Stimulated activated CD8-positive, alpha-beta memory T cell treated with anti-CD3 and anti-CD28 coated beads, Interleukin-15, amount 100 ng/mL, for 4 hours (primary cell): ENCODE data around the gene PDIA6.

Experiments
- DNase-seq, 2 donors: peaks; one replicate each; pipeline ENCODE4 v3.0.0-alpha.2; 2020; ENCODE audit warnings: low read depth in 2 of 2

Gene PDIA6

DNA sequence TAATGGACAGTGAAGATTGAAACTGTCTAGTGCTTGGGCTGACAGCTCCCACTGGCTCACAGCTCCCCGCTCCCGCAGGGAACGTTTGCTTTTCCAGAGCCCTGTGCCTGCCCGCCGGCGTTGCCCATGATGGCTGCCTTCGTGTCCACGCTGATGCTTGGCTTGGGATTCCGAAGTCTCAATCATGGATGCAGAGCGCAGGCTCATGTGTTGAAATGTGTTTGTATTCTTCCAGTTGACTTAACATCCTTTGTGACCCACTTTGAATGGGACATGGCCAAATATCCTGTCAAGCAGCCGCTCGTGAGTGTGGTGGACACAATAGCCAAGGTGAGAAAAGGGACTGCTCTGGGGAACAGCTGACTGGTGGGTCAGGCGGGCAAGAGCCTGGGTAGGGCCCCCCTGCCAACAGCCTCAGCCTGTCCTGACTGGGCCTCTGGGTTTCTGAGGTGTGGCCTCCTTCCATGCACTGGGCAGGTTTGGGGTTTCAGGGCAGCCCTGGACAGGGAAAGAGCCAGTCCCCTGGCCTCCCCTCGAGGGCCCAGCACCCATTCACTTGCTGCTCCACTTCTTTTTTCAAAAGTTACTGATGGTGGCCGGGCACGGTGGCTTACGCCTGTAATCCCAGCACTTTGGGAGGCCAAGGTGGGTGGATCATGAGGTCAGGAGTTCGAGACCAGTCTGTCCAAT, 48.3 kb downstream of the PDIA6 start:
- DNase-seq = no peak

DNA sequence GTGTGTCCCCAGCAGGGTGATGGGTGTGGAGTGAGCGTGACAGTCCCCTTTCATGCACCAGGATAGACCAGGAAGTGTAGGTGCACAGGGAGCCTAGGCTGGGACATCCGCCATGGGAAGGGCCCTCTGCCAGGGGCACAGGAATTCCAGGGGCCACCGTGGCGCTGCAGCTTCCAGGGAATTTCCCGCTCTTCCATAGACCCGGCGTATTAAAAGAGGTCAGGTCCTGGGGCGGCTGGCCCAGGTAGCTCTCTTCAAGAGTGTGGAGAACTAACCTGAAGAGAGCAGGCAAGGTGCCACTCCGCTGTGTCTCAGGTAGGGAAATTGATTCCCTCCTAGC, 49.2 kb downstream of the PDIA6 start:
- DNase-seq = no peak

DNA sequence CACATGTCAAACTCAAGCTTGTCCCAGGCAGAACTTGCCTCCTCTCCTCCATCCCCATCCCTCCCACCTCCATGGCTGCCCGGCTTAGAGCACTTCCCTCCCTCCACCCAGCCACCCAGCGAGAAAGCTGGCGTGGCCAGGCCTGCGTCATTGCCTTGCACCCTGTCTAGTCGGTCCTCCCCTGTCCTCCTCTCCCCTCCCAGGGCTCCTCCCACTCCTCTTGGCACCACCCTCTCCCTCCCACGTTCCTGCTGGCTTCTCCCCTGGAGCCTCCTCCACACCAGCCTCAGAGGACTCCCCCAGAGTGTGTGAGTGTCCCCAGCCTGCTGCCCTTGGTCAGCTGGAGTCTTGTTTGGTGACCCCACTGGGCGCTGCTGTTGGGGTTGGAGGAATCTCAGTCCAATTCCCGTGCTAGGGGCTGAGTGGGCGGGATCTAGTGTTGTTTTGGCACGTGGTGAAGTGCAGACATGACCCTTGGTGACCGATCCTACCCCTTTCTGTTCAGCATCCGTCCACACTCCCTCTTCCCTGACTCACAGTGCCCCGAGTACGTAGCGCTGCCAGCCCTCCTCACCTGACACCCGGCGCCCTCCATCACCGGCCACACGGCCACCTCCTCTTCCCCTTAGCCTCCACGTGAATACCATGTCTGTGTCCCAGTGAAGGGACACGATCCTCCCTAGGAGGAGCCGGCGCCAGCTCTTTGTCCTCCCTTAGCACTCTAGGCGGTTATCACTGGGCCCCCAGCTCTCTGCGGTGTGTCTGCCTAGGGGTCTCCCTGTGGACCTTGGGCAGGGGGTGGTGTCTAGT, 49.7 kb downstream of the PDIA6 start:
- no peak for DNase-seq

DNA sequence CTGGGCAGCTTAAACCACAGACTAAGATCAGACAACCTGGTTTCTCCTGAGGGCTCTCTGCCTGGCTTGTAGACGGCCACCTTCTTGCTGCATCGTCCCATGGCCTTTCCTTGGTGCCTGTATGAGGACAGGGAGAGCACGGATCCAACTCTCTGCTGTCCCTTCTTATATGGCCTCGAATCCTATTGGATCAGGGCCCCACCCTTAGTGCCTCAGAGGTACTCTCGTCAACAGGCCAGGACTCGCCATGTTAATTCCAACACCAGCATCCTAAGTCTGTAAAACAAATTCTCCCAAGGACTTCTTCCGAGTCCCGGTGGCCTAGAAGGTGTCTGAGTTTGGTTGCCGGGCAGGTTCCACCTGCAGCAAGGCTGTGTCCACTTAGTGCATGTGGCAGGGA, 51.0 kb downstream of the PDIA6 start:
- DNase-seq = no peak

DNA sequence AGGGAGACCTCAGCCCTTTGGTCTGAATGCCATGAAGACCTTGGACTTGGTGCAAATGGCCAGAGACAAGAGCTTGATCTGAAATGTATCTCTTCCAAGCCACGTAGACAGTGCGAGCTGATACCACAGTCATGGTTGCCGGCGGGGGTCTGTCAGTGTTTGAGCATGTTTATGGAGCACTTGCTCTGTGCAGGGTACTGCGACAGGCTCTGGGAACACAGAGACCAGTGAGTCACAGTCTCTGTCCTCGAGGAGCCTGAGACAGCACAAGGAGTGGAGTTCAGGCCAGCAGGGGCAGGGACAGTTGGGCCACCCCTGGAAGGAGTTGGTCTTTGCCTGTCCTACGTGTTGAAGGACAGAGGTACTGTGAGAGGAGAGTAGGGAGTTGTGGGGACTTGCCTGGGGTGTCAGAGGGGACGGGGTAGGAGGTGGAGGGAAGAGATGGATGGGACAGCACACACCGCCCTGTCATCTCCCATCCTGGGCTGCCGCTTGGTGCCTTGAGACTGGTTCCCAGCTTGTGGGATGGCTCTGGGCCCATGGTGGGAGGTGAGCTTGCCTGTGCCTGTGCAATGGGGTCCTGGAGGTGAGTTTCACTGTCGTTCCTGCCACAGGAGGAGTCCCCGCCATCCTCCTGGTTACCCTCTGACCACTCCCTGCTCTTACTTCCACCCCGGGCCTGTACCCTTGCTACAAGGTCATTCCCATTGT, 51.6 kb downstream of the PDIA6 start:
- DNase-seq = no peak

DNA sequence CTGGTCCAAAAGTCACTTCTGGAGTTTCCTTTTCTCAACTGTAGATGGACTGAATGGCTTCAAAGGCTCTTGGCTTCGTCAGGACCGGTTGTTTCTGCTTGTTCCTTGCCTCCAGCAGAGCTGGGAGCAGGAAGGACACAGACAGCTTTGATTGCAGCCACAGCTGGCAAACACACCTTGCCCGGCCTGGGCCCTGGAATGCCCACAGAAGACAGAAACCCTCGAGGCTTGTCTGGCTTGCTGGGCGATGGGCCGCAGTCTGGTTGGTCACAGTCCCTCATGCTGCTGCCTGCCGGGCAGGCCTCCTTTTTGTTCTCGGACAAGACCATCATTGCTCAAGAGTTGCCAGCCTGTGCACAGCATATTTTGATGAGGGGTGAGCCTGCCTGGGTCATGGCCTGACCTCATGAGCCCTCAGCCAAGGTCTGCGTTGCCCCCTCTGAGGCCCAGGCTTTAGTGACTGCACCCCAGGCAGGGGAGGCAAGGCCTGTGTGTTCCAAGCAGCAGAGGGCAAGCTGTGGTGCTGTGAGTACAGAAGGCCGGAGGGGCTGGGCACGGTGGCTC, 53.4 kb downstream of the PDIA6 start:
- DNase-seq = no peak

DNA sequence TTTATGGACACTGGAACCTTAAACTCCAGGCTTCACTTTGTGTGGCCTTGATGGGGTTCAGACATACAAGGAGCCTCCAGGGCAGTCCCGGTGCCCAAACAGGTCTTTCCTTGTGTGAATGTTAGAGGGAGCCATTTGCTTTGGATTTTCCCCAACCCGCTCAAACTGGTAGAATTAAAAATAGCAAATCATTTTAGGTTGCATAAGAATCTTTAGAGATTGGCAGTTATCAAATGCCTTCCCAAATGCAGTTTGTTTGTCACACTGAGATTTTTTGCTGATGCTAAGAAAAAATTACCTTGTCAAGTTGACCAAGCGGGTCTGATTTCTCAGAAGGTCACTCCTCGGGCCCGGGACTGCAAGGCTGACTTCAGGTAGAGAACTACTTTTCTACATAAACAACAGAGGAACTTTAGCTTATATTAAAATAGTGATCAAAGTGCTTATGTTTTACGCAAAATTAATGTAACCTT, 54.7 kb downstream of the PDIA6 start:
- no peak for DNase-seq

DNA sequence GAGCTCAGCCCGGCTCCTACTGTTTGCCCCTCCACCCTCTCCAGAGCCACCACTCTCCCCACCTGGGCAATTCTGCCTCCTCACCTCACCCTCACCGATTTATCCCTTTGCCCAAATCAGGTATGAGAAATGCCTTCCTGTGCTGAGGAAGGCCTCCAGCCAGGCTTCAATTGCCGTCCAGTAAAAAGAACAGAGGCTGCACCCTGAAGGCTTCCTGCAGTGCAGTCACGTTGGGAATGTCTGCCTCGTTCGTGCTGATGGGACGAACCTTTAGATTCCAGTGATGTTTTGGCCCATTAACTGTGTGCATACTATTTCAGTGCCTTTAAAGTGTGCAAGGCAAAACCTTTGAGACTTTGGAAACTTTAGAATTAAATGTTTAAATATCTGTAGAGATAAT, 57.0 kb downstream of the PDIA6 start:
- DNase-seq = no peak

DNA sequence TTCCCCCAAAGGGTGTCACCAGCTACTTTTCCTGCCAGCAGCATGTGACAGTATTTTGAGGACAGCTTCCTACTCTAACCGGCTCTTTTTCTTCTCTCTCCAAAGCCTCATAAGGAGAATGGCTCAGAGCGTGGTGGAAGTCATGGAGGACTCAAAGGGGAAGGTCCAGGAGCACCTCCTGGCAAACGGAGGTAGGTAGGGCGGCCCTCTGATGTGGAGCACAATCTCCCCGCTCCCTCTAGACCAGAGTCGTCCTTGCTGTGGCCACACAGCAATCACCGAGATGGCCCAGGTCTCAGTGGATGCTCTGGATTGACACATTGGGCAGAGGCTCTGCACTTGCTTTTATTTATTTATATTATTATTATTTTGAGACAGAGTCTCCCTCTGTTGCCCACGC, 58.7 kb downstream of the PDIA6 start:
- DNase-seq = no peak

DNA sequence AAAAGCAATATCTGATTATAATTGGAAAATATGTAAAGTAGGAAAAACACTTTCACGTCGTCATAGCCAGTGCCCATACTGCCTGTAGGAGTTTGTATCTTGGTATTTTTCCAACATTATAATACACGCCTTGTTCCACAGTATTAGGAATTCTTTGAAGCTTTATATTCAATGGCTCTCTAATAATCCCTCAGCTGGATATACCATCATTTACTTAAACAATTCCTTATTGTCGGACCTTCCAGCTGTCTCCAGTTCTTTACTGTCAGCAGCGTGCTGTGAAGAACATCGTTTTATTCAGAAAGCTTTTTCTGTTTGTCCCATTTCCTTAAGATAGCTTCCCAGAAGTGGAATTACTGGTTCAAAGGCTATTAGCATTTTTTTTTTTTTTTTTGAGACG, 59.4 kb downstream of the PDIA6 start:
- no peak for DNase-seq

DNA sequence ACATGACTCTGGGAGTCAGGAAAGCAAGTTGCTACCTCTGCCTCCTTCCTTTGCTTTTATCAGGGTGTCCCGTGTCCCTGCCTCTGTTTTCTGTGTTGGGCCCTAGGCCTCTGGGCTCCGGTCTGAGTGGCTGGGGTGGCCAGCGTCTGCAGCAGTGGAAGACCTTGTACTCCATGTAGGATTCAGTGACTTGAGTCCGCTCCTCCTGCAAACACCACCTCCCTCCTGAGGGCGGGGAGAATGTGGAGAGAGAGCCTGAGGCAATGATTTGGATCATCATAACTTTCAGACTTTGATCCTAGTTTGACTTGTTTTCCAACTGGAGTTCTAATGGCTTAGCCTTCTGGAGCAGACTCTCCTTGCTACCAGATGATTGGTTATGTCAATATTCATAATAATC, 60.3 kb downstream of the PDIA6 start:
- DNase-seq = no peak

DNA sequence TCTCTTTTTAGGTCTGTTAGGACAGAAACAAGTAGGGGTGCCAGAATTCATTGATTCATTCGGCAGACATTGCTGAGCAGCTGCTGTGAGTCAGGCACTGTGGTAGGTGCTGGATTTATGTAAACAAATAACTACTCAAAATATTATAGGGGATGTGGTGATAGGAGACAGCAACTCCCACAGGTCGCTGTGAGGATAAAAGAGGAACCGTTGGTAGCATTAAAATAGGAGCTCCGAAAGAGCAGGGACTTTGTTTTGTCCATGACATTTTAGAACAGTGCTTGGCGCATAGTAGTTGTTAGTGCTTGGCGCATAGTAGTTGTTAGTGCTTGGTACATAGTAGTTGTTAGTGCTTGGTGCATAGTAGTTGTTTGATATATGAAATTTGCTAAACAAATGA, 62.0 kb downstream of the PDIA6 start:
- no peak for DNase-seq

DNA sequence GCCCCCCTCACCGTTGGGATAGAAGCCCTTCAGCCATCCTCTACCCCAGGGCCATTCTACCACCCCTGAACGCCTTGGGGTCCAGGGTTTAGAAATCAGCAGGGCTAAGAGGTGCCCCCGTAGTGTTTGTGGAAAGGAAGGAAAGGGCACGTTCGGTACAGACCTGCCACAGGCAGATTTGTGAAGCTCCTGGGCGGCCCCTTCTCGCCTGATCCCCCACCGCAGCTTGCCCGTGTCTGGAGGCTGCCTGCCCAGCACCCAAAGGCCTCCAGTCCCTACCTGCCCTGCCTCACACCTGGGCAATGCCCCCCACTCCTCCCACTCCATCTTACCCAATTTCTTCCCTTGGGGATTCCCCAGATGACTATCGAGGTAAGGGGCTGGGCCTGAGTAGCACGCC, 69.9 kb downstream of the PDIA6 start:
- DNase-seq = no peak

DNA sequence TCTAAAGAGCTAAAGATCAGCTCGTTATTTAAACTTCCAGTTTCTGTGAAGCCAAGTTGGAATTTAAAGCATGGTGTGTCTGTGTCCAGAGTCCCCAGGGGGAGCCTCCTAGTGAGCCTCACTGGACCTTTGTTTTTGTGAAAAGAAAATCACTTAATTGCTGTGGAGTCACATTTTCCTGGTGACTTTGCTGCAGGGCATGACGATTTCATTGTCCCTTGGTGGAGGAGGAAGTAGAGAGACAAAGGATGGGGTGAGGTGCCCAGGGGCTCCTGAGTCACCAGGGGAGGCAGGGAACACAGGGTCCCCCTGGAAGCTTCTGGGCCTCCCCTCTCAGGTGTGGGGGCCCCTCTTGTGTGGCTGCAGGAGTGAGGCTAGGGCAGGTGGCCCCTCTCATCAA, 71.4 kb downstream of the PDIA6 start:
- DNase-seq = no peak

DNA sequence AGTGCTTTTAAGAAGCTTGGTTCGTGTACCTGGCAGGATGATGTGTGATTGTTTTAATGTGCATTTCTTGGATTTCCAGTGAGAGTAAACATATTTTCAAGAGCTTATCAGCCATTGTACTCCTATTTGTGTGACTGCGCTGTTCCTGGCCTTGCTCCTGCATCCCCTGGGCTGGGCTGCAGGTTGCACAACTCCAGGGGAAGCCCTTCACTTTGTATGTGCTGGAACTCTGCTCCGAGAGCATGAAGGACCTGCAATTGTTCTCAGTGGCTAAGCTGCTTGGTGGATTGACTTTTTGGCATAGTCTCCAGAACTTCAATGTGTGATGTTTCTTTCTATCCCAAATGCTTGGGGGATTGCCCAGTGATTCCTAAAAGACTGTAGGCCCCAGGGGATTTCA, 72.4 kb downstream of the PDIA6 start:
- no peak for DNase-seq

DNA sequence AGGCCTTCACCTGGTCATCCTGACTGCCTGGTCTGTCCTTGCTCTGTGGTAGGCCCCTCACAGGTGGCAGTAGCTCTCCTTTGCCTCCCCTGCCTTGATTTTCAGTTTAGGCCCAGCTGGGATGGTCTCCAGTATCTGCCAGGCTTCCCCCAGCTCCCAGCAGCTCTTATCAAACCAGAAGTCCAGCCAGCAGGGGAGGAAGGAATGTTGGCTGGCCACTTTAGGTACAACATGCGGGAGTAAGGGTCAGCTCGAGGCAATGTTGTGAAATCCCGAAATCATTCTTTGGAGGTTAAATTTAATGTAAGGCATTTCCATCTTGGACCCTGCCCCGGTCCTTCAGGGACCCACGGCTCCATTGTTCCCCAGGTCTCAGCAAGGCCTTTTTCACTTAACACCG, 74.4 kb downstream of the PDIA6 start:
- DNase-seq = no peak

DNA sequence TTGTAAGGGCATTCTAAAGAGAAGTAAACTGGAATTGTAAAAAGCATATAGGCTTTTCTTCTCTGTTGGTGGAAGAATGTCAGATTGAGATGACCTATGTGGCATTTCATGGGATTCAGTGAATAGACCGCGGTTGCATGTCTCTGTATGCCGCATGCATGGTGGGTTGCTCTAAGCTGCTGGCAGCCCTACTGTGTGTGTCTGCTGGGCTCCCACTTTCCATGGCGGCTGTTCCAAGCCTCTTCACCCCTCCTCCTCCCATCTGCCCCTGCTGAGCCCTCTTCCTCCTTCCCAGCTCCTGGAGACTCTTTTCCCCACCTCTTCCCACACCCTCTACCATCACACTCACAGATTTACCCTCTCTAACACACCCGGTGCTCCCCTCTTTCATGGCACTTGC, 78.6 kb downstream of the PDIA6 start:
- no peak for DNase-seq

DNA sequence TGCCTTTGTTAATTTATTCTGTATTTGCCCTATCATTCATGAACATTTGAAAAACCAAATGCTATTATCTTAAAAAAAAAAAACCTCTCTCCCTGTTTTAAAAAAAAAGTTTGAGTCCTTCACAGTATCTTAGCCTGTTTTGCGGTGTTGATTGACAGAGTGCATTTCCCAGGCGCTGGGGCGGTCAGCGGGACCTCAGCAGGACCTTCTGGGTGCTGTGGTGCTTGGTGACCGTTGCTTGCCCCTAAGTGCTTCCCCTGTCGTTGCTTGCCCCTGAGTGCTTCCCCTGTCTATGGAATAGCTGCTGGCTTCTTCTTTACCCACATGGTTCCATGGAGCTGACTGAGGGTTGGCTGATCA, 79.0 kb downstream of the PDIA6 start:
- no peak for DNase-seq
